Stimulated activated CD4-positive, alpha-beta T cell treated with anti-CD3 and anti-CD28 coated beads, Interleukin-4, amount 100 ng/mL, for 48 hours (primary cell): ENCODE data around the gene GPR157.
"Not testable (repeated sequence)": the region's sequence is repeated elsewhere in the genome, so short reads cannot be mapped to it uniquely, and the experiment has no call there.

ENCODE experiments used
- DNase-seq, 2 donors: peaks; one replicate each; pipeline ENCODE4 v3.0.0-alpha.2; 2020; ENCODE audit warnings: low read depth in 2 of 2

Gene GPR157

DNA sequence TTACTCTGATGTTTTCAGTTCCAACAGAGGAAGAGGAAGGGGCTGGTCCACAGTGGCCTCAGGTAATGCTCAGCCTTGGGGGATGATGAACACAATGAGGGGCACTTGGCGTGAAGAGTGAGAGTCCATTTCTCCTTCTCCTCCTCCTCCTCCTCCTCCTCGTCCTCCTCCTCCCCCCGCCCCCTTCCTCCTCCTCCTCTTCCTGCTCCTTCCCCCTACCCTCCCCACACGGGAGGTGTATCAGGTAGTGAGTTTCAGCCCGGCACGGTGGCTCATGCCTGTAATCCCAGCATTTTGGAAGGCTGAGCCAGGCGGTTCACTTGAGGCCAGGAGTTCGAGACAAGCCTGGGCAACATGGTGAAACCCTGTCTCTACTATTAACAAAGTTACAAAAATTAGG lies 17.3 kb upstream of the GPR157 start:
- no peak for DNase-seq

DNA sequence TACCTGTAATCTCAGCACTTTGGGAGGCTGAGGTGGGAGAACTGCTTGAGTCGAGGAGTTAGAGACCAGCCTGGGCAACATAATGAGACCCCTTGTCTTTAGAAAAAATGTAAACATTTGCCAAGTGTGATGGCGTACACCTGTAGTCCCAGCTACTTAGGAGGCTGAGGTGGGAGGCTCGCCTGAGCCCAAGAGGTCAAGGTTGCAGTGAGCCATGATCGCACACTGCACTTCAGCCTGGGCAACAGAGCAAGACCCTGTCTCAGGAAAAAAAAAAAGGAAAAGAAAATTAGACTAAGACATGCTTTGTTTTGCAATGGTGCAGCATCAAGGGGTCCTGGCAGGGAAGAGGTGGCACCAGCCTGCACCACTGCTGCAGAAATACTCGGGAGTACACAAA lies 16.8 kb upstream of the GPR157 start:
- no peak for DNase-seq

GRCh38 chr1:9145021-9145668 lies 16.2 kb upstream of the GPR157 start:
- DNase-seq, result peak in 1 of 2 donors; percentile 22

- not testable (repeated sequence) for DNase-seq
These were observed 15.6 kb upstream of the GPR157 start for GRCh38 chr1:9144494-9144893.

- DNase-seq, result no peak
These were observed 14.3 kb upstream of the GPR157 start for GRCh38 chr1:9143250-9143649.

GRCh38 chr1:9139930-9140329 lies 11.0 kb upstream of the GPR157 start:
- DNase-seq, result no peak

GRCh38 chr1:9136932-9137331 lies 8.0 kb upstream of the GPR157 start:
- no peak for DNase-seq

- no peak for DNase-seq
These were observed 6.4 kb upstream of the GPR157 start for GRCh38 chr1:9135073-9135836.

- no peak for DNase-seq
These were observed 5.1 kb upstream of the GPR157 start for GRCh38 chr1:9133870-9134585.

DNA sequence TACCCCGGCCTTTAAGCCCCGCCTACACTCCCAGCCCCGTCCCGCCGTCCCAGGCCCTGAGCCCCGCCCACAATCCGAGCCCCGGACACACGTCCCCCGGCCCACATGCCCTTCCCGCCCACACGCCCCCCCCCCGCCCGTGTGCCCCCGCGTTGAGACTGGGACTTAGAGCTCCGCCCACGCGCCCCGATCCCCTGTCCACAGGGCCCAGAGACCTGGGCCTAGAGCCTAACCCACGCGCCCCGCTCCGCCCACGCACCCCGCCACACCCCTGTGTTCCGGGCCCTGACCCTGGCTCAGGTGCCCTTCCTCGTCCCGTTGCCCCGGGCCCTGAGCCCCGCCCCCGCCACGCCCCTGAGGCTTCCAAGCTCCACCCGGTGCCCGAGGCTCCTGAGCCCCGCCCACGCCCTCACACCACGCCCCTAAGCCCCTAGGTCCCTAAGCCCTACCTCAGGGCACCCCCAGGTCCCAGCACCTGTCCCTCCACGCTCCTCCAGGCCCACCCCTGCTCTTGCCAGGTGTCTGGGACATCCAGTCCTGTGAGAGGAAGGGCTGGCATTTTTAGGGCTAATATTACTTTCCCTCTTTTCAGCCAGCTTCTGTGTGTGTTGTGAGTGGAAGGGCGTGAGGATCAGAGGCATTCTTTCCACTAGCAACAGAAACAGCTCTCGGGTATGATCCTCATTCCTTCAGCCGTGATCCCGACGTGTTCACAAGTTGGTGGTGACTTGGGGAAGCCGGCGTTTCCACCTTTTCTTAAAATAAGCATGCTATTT lies 552 bp upstream of the GPR157 start:
- DNase-seq, result peak; percentile 71 to 79

DNA sequence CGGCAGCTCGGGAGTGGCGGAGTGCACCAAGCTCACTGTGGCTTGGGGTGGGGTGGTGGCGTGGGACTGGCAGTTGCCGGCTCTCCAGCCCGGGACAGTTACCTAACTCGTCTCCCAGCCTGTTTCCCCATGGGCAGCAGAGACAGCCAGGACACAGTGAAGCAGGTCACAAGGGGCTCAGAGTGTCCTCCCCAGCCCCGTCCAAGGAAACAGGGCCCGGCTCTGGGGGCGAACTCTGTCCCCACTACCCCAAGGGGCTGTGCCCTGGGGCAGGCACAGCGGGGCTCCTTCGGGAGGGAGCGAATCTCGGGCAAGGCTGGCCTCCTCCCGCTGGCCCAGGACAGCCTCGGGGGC lies 759 bp downstream of the GPR157 start:
- DNase-seq, result no peak

DNA sequence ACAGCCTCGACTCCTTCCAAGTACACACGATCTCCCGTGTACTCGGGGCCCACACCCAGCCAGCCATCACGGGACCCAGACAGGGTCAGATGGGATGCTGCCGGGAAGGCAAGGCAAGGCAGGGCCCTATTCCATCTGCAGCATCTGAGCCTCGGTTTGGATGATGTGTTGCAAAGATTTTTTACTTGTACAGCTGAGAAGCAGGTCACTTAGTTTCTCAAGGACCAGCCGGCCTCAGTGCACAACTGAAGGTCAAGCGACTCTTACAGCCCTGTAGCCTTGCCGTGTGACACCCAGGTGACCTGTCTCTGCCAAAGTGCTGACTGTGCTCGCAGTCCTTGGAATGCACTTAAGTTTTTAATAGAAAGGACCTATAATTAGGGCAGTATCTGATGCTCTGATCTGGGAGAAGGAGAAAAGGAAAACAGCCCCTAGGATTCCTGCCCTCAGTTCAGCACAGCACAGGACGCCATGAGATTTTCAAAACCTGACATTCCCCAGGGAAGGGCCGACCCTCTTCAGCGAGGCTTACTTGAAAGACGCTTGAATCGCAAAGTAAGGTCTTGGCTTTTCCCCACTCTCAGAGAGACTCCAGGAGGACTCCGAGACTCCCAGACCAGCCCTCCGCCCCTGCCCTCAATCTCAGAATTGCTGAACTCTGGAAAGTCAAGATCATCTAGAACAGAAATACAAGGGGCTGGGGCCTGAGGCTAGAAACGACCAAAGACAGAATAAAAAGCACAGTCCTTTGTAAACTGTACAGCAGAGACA lies 1.3 kb downstream of the GPR157 start:
- DNase-seq, result no peak

GRCh38 chr1:9126511-9126910 lies 2.4 kb downstream of the GPR157 start:
- DNase-seq, result no peak

DNA sequence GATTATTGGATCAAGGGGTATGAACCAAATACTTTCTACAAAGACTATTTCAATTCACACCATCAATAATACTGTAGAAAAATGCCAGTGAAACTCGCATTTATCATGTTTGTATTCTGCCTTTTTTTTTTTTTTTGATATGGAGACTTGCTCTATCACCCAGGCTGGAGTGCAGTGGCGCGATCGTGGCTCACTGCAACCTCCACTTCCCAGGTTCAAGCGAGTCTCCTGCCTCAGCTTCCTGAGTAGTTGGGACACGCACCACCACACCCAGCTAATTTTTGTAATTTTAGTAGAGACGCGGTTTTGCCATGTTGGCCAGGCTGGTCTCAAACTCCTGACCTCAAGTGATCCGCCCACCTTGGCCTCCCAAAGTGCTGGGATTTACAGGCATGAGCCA lies 3.1 kb downstream of the GPR157 start:
- DNase-seq, result not testable (repeated sequence)

- no peak for DNase-seq
These were observed 3.6 kb downstream of the GPR157 start for GRCh38 chr1:9125325-9125724.

GRCh38 chr1:9124389-9124788 lies 4.5 kb downstream of the GPR157 start:
- DNase-seq, result not testable (repeated sequence)

GRCh38 chr1:9123665-9124064 lies 5.2 kb downstream of the GPR157 start:
- DNase-seq, result not testable (repeated sequence)

- no peak for DNase-seq
These were observed 7.1 kb downstream of the GPR157 start for GRCh38 chr1:9121496-9122409.

DNA sequence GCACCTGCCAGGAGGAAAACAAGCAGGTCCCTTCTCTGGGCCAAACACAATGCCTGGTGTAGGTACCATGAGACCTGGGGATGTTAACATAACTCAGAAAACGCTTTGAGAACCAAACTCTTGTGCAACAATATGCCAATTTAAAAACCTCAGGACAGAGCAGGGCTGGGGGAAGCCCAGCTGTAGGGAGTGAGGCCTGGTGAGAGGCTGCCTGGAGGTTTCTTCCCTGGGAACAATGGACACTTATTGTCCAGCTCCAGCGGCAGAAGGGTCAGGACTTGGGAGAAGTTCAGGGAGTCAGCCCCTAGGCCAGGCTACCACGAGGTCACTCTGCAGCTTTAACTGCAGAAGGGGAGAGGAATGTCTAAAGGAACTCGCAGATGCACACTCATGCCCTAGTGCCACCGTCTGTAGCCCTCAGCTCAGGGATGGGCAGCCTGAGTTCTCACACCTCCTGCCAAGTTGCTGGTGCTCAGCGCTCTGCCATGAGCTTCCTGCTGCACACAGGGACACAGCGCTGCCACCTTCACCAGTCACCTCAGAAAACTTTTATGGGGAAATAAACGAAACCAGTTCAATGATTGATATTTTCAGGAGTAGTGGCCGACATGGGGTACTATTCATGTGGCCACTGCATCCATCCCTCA lies 8.5 kb downstream of the GPR157 start:
- DNase-seq, result no peak

GRCh38 chr1:9119745-9120144 lies 9.2 kb downstream of the GPR157 start:
- no peak for DNase-seq
